ENCODE results near the gene PRXL2C. TPM values are rescaled to one million over a fixed set of nuclear protein-coding genes. Genes with fewer than 3 reads are reported as not detected.
"Not testable (repeated sequence)": the region's sequence is repeated elsewhere in the genome, so short reads cannot be mapped to it uniquely, and the experiment has no call there.

The PRXL2C gene
- total RNA-seq, 1 donor from 2014 or later, result 12.6 TPM

- H3K27me3 Mint-ChIP-seq, result no peaks in the 10 kb centered on the region
- peaks cover 6% of the 10 kb centered on the region for H3K9me3 Mint-ChIP-seq
- H3K27ac Mint-ChIP-seq, result peak overlapping the region; percentile 79
- ATAC-seq (ENCODE audit: low read depth) (peak; percentile 97), DNase-seq (peak; percentile 78)
- peaks cover 8% of the 10 kb centered on the region for H3K36me3 Mint-ChIP-seq (ENCODE audit: low read depth)
- H3K4me1 Mint-ChIP-seq, result peaks cover 10% of the 10 kb centered on the region
- intact Hi-C loops (cut with micrococcal nuclease), result loop anchor here (1.0 to 5.0 kb wide), 5 partner anchors 32 to 946 kb away; partner anchors contain the start of genes NCBP1, TDRD7, TSTD2 and ZNF510
- H3K4me3 Mint-ChIP-seq, result peak overlapping the region; percentile 89
- TF ChIP-seq CTCF (IDR thresholded peaks at IDR 0.05), result no peak
- ChIA-PET POLR2A (interaction anchor here (0.6 to 0.9 kb wide), 3 partner anchors 26 to 1219 kb away, joined by 3 to 6 read pairs (median 3); no protein-coding TSS in a partner anchor), CTCF (interaction anchor here (0.8 kb wide), 1 partner anchor 12 kb away, joined by 3 read pairs; no protein-coding TSS in a partner anchor)
These were observed 31.7 kb upstream of the PRXL2C start for GRCh38 chr9:96686638-96687335.

GRCh38 chr9:96680812-96681499, 25.8 kb upstream of the PRXL2C start:
- no peak overlapping the region for H3K4me3 Mint-ChIP-seq

GRCh38 chr9:96674906-96675538, 19.9 kb upstream of the PRXL2C start:
- CTCF ChIA-PET, result interaction anchor here (1.2 kb wide), 1 partner anchor 11 kb away, joined by 3 read pairs; no protein-coding TSS in a partner anchor
- no peak overlapping the region for H3K4me3 Mint-ChIP-seq

More at GRCh38 chr9:96680812-96681499, 25.8 kb upstream of the PRXL2C start:
- Mint-ChIP-seq H3K4me1 (peaks cover under 1% of the 10 kb centered on the region), H3K27me3 (no peaks in the 10 kb centered on the region), H3K9me3 (no peaks in the 10 kb centered on the region), H3K36me3 (ENCODE audit: low read depth) (no peaks in the 10 kb centered on the region), H3K27ac (no peak overlapping the region)
- no peak for TF ChIP-seq CTCF (IDR thresholded peaks at IDR 0.05)
- no peak for ATAC-seq (ENCODE audit: low read depth)
- no peak for DNase-seq
- CTCF ChIA-PET, result no interaction called here
- intact Hi-C loops (cut with micrococcal nuclease), result no loop called here
- POLR2A ChIA-PET, result interaction anchor here (0.6 kb wide), 1 partner anchor 25 kb away, joined by 5 read pairs; no protein-coding TSS in a partner anchor

GRCh38 chr9:96673786-96674185, 18.7 kb upstream of the PRXL2C start:
- not testable (repeated sequence) for H3K4me1 Mint-ChIP-seq

More at GRCh38 chr9:96674906-96675538, 19.9 kb upstream of the PRXL2C start:
- Mint-ChIP-seq H3K27me3 (peaks cover 12% of the 10 kb centered on the region), H3K36me3 (ENCODE audit: low read depth) (no peaks in the 10 kb centered on the region), H3K27ac (no peak overlapping the region), H3K9me3 (peaks cover 2% of the 10 kb centered on the region), H3K4me1 (no peaks in the 10 kb centered on the region)
- ATAC-seq (ENCODE audit: low read depth), result no peak
- POLR2A ChIA-PET, result interaction anchor here (0.6 kb wide), 1 partner anchor 180 kb away, joined by 3 read pairs; no protein-coding TSS in a partner anchor
- TF ChIP-seq CTCF (IDR thresholded peaks at IDR 0.05), result no peak
- intact Hi-C loops (cut with micrococcal nuclease), result no loop called here
- no peak for DNase-seq

GRCh38 chr9:96668868-96669534, 13.9 kb upstream of the PRXL2C start:
- TF ChIP-seq CTCF (IDR thresholded peaks at IDR 0.05), result no peak
- no peak for DNase-seq
- ChIA-PET CTCF (interaction anchor here (3.4 kb wide), 1 partner anchor 342 kb away, joined by 25 read pairs; no protein-coding TSS in a partner anchor), POLR2A (no interaction called here)
- peaks cover 19% of the 10 kb centered on the region for H3K27me3 Mint-ChIP-seq
- ATAC-seq (ENCODE audit: low read depth), result no peak
- intact Hi-C loops (cut with micrococcal nuclease), result no loop called here
- H3K4me1 Mint-ChIP-seq, result no peaks in the 10 kb centered on the region
- no peaks in the 10 kb centered on the region for H3K36me3 Mint-ChIP-seq (ENCODE audit: low read depth)
- H3K9me3 Mint-ChIP-seq, result no peaks in the 10 kb centered on the region
- H3K27ac Mint-ChIP-seq, result no peak overlapping the region
- H3K4me3 Mint-ChIP-seq, result no peak overlapping the region

More at GRCh38 chr9:96673786-96674185, 18.7 kb upstream of the PRXL2C start:
- H3K4me3 Mint-ChIP-seq; ATAC-seq (ENCODE audit: low read depth); H3K27ac Mint-ChIP-seq; H3K36me3 Mint-ChIP-seq (ENCODE audit: low read depth); DNase-seq; CTCF ChIA-PET; H3K9me3 Mint-ChIP-seq; intact Hi-C loops (cut with micrococcal nuclease): not testable (repeated sequence)
- H3K27me3 Mint-ChIP-seq, result peaks cover 15% of the 10 kb centered on the region
- POLR2A ChIA-PET, result interaction anchor here (0.7 kb wide), 1 partner anchor 116 kb away, joined by 3 read pairs; no protein-coding TSS in a partner anchor

All from activated B cell treated with CpG ODN at 0.5 μM for 24 hours (primary cell).